HK-2 (cell line): ENCODE measurements around the gene ZNF746.

Experiments
- DNase-seq: peaks from one replicate; pipeline ENCODE4 v3.0.0-alpha.2; 2018; ENCODE audit not compliant: unreplicated experiment

Gene ZNF746

GRCh38 chr7:149490083-149490760, 7.4 kb downstream of the ZNF746 start:
- no peak for DNase-seq

GRCh38 chr7:149489391-149490024, 8.1 kb downstream of the ZNF746 start:
- DNase-seq = no peak

GRCh38 chr7:149479568-149479967, 18.0 kb downstream of the ZNF746 start:
- no peak for DNase-seq

- DNase-seq = no peak
Measured at GRCh38 chr7:149478754-149479153, 18.9 kb downstream of the ZNF746 start.

- no peak for DNase-seq
Measured at GRCh38 chr7:149477494-149478443, 19.8 kb downstream of the ZNF746 start.

- DNase-seq = no peak
Measured at GRCh38 chr7:149476791-149477190, 20.8 kb downstream of the ZNF746 start.

- no peak for DNase-seq
Measured at GRCh38 chr7:149475121-149476045, 22.2 kb downstream of the ZNF746 start.

- DNase-seq = no peak
Measured at GRCh38 chr7:149474309-149475120, 23.1 kb downstream of the ZNF746 start.

- no peak for DNase-seq
Measured at GRCh38 chr7:149473251-149473650, 24.4 kb downstream of the ZNF746 start.

- no peak for DNase-seq
Measured at GRCh38 chr7:149471289-149471953, 26.2 kb downstream of the ZNF746 start.

GRCh38 chr7:149469806-149470205, 27.8 kb downstream of the ZNF746 start:
- no peak for DNase-seq

GRCh38 chr7:149468208-149468607, 29.4 kb downstream of the ZNF746 start:
- no peak for DNase-seq

GRCh38 chr7:149467321-149467859, 30.2 kb downstream of the ZNF746 start:
- no peak for DNase-seq

- no peak for DNase-seq
Measured at GRCh38 chr7:149466364-149466763, 31.2 kb downstream of the ZNF746 start.

GRCh38 chr7:149463500-149464161, 34.0 kb downstream of the ZNF746 start:
- DNase-seq = no peak

GRCh38 chr7:149462101-149462520, 35.5 kb downstream of the ZNF746 start:
- DNase-seq = no peak

GRCh38 chr7:149460493-149461277, 36.9 kb downstream of the ZNF746 start, which contains the start of gene ZNF777:
TSS of gene ZNF777 (minus strand) at chr7:149461062. CDS start at chr7:149456022, 5,040 bp downstream.
- DNase-seq = peak; percentile 82
